Upper lobe of right lung (tissue), 1 donor: ENCODE measurements around the gene ZNF281. TPM values are rescaled to one million over a fixed set of nuclear protein-coding genes. Genes with fewer than 3 reads are reported as not detected.

Source experiments
- ATAC-seq: fragments of 200-7000 bp; cut with Tn5 transposase; one replicate; pipeline ENCODE4 v1.9.1; 2020; ENCODE audit warnings: mild to moderate bottlenecking, moderate library complexity
- DNase-seq: peaks from one replicate; pipeline ENCODE4 v3.0.0-alpha.2; 2020
- H3K27ac ChIP-seq: fragments of 200-600 bp; one replicate; pipeline ENCODE4 v1.8.0; 2022
- H3K27me3 ChIP-seq: fragments of 200-600 bp; one replicate; pipeline ENCODE4 v1.8.0; 2022; ENCODE audit warnings: mild to moderate bottlenecking
- H3K36me3 ChIP-seq: fragments of 200-600 bp; one replicate; pipeline ENCODE4 v1.8.0; 2022
- H3K4me1 ChIP-seq: fragments of 200-600 bp; one replicate; pipeline ENCODE4 v1.8.0; 2022
- H3K4me3 ChIP-seq: fragments of 200-600 bp; one replicate; pipeline ENCODE4 v1.8.0; 2022; ENCODE audit warnings: mild to moderate bottlenecking
- H3K9me3 ChIP-seq: fragments of 200-600 bp; one replicate; pipeline ENCODE4 v1.8.0; 2022
- CTCF ChIP-seq: fragments of 200-600 bp; IDR thresholded peaks from one replicate; pipeline ENCODE4 v1.8.0; 2022; ENCODE audit warnings: antibody characterized with exemption
- intact Hi-C: fragments of 100-400 bp; cut with DNase I; formaldehyde crosslinking; loops from one replicate; pipeline ENCODE4 v1.11.0; 2022
- total RNA-seq: library from RNA; stranded (reverse); fragmentation: NEBNext Ultra II Directional; extraction: Animal tissue kit (Norgen Biotek cat#: 25700); gene quantifications from one replicate; pipeline ENCODE4 v1.2.1, GENCODE V29; 2021
- donor health status: DM: no; HTN: yes; CAD: no; lungs with severe emphysema.

ZNF281 gene
- total RNA-seq, 1 donor from 2014 or later, result 19.5 TPM

- ATAC-seq (no peak), DNase-seq (no peak)
- Histone ChIP-seq H3K4me3 (no peak overlapping the region), H3K27ac (no peak overlapping the region), H3K36me3 (no peaks in the 10 kb centered on the region), H3K4me1 (no peaks in the 10 kb centered on the region), H3K9me3 (no peaks in the 10 kb centered on the region), H3K27me3 (no peaks in the 10 kb centered on the region)
- no peak for TF ChIP-seq CTCF
- intact Hi-C loops, result no loop called here
Observed at GRCh38 chr1:200386416-200386815, 23.4 kb downstream of the ZNF281 start.

- ATAC-seq (no peak), DNase-seq (no peak)
- Histone ChIP-seq H3K9me3 (no peaks in the 10 kb centered on the region), H3K4me1 (no peaks in the 10 kb centered on the region), H3K4me3 (no peak overlapping the region), H3K36me3 (no peaks in the 10 kb centered on the region), H3K27me3 (no peaks in the 10 kb centered on the region), H3K27ac (no peak overlapping the region)
- no peak for TF ChIP-seq CTCF
- intact Hi-C loops, result no loop called here
Observed at GRCh38 chr1:200384818-200385390, 24.9 kb downstream of the ZNF281 start.

GRCh38 chr1:200381256-200381984 lies 28.4 kb downstream of the ZNF281 start:
- intact Hi-C loops, result no loop called here
- H3K27ac ChIP-seq, result no peak overlapping the region
- H3K4me3 ChIP-seq, result no peak overlapping the region
- TF ChIP-seq CTCF, result no peak
- H3K4me1 ChIP-seq, result no peaks in the 10 kb centered on the region
- no peaks in the 10 kb centered on the region for H3K9me3 ChIP-seq
- DNase-seq, result no peak
- ATAC-seq, result no peak
- no peaks in the 10 kb centered on the region for H3K36me3 ChIP-seq
- H3K27me3 ChIP-seq, result no peaks in the 10 kb centered on the region

GRCh38 chr1:200380589-200381021 lies 29.2 kb downstream of the ZNF281 start:
- no peak overlapping the region for H3K4me3 ChIP-seq
- H3K27me3 ChIP-seq, result no peaks in the 10 kb centered on the region
- TF ChIP-seq CTCF, result no peak
- H3K9me3 ChIP-seq, result no peaks in the 10 kb centered on the region
- DNase-seq (no peak), ATAC-seq (no peak)
- H3K27ac ChIP-seq, result no peak overlapping the region
- H3K36me3 ChIP-seq, result no peaks in the 10 kb centered on the region
- no peaks in the 10 kb centered on the region for H3K4me1 ChIP-seq
- intact Hi-C loops, result no loop called here

GRCh38 chr1:200379940-200380588 lies 29.8 kb downstream of the ZNF281 start:
- no peak for TF ChIP-seq CTCF
- no peak for DNase-seq
- H3K9me3 ChIP-seq, result no peaks in the 10 kb centered on the region
- no peaks in the 10 kb centered on the region for H3K36me3 ChIP-seq
- intact Hi-C loops, result no loop called here
- H3K27ac ChIP-seq, result no peak overlapping the region
- no peaks in the 10 kb centered on the region for H3K4me1 ChIP-seq
- H3K4me3 ChIP-seq, result no peak overlapping the region
- ATAC-seq, result no peak
- H3K27me3 ChIP-seq, result no peaks in the 10 kb centered on the region
